Activated CD8-positive, alpha-beta T cell treated with anti-CD3 and anti-CD28 coated beads for 36 hours (primary cell): ENCODE measurements around the gene DNAH8. TPM values are rescaled to one million over a fixed set of nuclear protein-coding genes. Genes with fewer than 3 reads are reported as not detected.

Experiments used
- ATAC-seq: fragments of 200-7000 bp; cut with Tn5 transposase; one replicate; pipeline ENCODE4 v1.10.0; 2021; ENCODE audit warnings: mild to moderate bottlenecking, moderate library complexity
- CTCF ChIA-PET: fragments of 350-600 bp; sonication (Branson Sonifier 250); formaldehyde crosslinking; loops from one replicate; lab custom pipeline; 2021; ENCODE audit warnings: antibody characterized with exemption; lab: Charles Lee
- POLR2A ChIA-PET: fragments of 350-600 bp; sonication (Branson Sonifier 250); formaldehyde crosslinking; loops from one replicate; lab custom pipeline; 2021; ENCODE audit warnings: antibody characterized with exemption; lab: Charles Lee
- DNase-seq: peaks from one replicate; pipeline ENCODE4 v3.0.0-alpha.2; 2020
- H3K27ac Mint-ChIP-seq: one replicate; pipeline ENCODE4 v1.8.0; 2021; ENCODE audit warnings: mild to moderate bottlenecking, mixed read lengths
- H3K27me3 Mint-ChIP-seq: one replicate; pipeline ENCODE4 v1.8.0; 2021; ENCODE audit warnings: mixed read lengths
- H3K36me3 Mint-ChIP-seq: one replicate; pipeline ENCODE4 v1.8.0; 2021; ENCODE audit warnings: low read depth, mixed read lengths
- H3K4me1 Mint-ChIP-seq: one replicate; pipeline ENCODE4 v1.8.0; 2021; ENCODE audit warnings: low read depth, mixed read lengths
- H3K4me3 Mint-ChIP-seq: one replicate; pipeline ENCODE4 v1.8.0; 2021; ENCODE audit warnings: mild to moderate bottlenecking, moderate library complexity, mixed read lengths
- H3K9me3 Mint-ChIP-seq: one replicate; pipeline ENCODE4 v1.8.0; 2021; ENCODE audit warnings: mixed read lengths
- intact Hi-C: fragments of 100-400 bp; cut with micrococcal nuclease; formaldehyde crosslinking; loops from one replicate; pipeline ENCODE4 v1.10.0; 2022
- total RNA-seq, 2 experiments: library from RNA; stranded (reverse); gene quantifications; one replicate each; pipeline ENCODE4 v1.2.3, GENCODE V29; 2021
- TF ChIP-seq, protein P1 (sequence below): fragments of 200-600 bp; IDR thresholded peaks from one replicate; pipeline ENCODE4 v1.8.0; 2022; ENCODE audit warnings: antibody characterized with exemption, mild to moderate bottlenecking

DNAH8 gene
- total RNA-seq, 2 experiments from 2014 or later, result not detected

DNA sequence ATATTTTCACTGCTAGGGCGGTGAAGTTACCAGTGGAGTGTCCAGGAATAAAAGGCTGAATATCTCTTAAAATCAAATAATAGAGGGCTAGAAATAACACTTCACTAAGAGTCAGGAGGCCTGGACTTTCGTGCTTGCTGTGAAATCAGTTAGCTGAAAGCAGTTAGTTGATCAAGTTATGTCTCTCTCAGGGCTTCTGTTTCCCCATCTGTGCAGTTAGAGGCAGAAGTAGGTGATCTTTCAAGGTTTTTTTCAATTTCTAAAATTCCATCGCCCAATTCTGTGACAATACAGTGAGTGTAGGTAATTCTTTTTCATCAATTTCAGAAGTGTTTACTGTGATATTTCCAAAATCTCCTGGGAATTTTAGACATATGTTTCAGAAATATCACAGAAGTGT, 260.9 kb downstream of the DNAH8 start:
- Mint-ChIP-seq H3K27me3 (peaks cover 24% of the 10 kb centered on the region), H3K4me1 (peaks cover 2% of the 10 kb centered on the region), H3K36me3 (no peaks in the 10 kb centered on the region), H3K9me3 (no peaks in the 10 kb centered on the region), H3K4me3 (no peak overlapping the region), H3K27ac (no peak overlapping the region)
- intact Hi-C loops, result no loop called here
- ATAC-seq (no peak), DNase-seq (no peak)
- TF ChIP-seq, protein P1, sequence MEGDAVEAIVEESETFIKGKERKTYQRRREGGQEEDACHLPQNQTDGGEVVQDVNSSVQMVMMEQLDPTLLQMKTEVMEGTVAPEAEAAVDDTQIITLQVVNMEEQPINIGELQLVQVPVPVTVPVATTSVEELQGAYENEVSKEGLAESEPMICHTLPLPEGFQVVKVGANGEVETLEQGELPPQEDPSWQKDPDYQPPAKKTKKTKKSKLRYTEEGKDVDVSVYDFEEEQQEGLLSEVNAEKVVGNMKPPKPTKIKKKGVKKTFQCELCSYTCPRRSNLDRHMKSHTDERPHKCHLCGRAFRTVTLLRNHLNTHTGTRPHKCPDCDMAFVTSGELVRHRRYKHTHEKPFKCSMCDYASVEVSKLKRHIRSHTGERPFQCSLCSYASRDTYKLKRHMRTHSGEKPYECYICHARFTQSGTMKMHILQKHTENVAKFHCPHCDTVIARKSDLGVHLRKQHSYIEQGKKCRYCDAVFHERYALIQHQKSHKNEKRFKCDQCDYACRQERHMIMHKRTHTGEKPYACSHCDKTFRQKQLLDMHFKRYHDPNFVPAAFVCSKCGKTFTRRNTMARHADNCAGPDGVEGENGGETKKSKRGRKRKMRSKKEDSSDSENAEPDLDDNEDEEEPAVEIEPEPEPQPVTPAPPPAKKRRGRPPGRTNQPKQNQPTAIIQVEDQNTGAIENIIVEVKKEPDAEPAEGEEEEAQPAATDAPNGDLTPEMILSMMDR, result no peak
- ChIA-PET POLR2A (no interaction called here), CTCF (interaction anchor here (1.1 to 5.0 kb wide), 3 partner anchors 27 to 126 kb away, joined by 3 to 21 read pairs (median 16); no protein-coding TSS in a partner anchor)

DNA sequence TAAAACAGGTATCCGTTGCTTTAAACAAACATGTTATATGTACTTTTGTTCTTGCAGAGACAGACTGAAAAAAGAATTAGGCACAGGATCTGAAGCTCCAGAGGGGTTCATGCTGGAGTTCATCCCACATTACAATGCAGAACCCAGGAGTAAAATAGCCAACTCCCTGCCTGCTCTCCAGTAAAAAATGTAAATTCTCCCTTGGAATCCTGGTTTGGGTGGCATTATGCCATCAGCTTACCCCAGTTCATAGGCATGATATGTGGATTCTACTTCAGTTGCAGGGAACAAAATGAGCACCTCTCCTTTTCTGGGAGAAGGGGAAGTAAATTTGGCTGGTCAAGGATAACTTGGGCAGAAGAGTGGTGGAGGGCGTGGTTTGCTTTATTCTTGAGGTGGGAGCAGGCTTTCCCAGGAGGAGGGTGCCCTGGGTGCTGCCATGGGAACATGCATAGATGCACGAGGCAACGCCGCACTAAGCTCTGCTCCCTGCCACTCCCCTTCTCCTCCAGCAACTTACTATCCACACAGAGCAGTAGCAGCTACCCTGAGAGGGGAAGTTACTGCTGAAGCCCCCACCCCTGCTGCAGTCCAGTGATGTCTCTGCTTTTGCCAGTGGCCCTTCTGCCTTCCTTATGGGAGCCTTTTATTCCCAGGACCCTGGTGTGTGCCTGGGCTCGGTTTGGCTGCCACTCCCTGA, 261.8 kb downstream of the DNAH8 start:
- Mint-ChIP-seq H3K36me3 (no peaks in the 10 kb centered on the region), H3K9me3 (no peaks in the 10 kb centered on the region), H3K27ac (no peak overlapping the region), H3K4me3 (no peak overlapping the region), H3K4me1 (peaks cover 2% of the 10 kb centered on the region), H3K27me3 (peaks cover 28% of the 10 kb centered on the region)
- ATAC-seq (no peak), DNase-seq (no peak)
- intact Hi-C loops, result no loop called here
- ChIA-PET POLR2A (no interaction called here), CTCF (interaction anchor here (0.8 to 1.1 kb wide), 2 partner anchors 125 to 364 kb away, joined by 3 read pairs; no protein-coding TSS in a partner anchor)
- TF ChIP-seq, protein P1, result no peak

DNA sequence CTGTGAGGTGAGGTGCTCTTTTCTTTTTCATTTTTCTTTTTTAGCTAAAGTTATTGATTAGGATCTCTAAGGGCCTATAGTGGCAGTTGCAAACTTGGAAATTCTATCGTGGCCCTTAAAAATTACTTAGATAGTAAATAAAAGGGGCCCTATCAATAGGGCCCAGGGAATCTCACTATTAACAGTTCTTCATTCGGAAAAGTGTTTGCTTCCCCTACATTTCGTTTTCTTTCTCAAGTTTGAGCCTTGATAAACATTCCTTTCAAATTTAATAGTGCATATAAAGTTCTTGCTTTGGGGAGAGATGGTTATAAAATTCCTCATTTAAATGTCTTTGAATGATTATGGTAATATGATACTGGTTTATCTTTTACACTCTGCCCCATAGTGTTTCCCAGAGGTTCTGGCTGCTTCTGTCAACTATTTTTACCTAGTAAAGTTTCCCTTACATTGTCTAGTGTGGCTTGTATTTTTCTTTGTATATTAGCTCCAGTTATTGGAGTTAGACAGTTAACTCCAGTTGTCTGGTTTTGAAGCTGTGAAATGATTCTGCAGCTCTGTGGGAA, 263.1 kb downstream of the DNAH8 start:
- intact Hi-C loops, result no loop called here
- no peaks in the 10 kb centered on the region for H3K9me3 Mint-ChIP-seq
- peaks cover 35% of the 10 kb centered on the region for H3K27me3 Mint-ChIP-seq
- TF ChIP-seq, protein P1, result no peak
- DNase-seq, result no peak
- no peaks in the 10 kb centered on the region for H3K36me3 Mint-ChIP-seq
- no peak for ATAC-seq
- ChIA-PET CTCF (interaction anchor here (0.9 to 1.5 kb wide), 2 partner anchors 106 to 325 kb away, joined by 3 to 5 read pairs; no protein-coding TSS in a partner anchor), POLR2A (no interaction called here)
- H3K4me3 Mint-ChIP-seq, result no peak overlapping the region
- no peak overlapping the region for H3K27ac Mint-ChIP-seq
- H3K4me1 Mint-ChIP-seq, result no peaks in the 10 kb centered on the region

DNA sequence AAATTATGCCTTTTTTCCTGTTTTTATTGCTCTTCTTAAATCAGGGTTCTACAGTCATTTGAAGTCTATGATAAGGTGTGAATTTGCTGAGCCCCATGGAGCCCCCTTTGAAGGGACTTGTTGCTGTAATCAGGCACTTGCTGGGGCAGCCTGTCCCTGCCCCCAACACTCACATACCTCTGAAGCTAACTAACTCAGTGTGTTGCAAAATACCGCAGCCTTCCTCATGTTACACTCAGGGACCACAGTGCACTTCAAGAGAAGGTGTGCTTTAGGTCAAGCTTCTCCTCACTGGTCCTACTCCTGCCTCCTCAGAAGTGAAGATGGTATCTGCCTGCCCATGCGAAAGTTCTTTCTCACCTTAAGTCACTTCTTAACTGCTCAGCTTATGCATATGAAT, 267.4 kb downstream of the DNAH8 start:
- Mint-ChIP-seq H3K4me3 (no peak overlapping the region), H3K27ac (no peak overlapping the region), H3K36me3 (no peaks in the 10 kb centered on the region), H3K4me1 (no peaks in the 10 kb centered on the region), H3K27me3 (peaks cover 29% of the 10 kb centered on the region), H3K9me3 (no peaks in the 10 kb centered on the region)
- DNase-seq, result no peak
- ATAC-seq, result no peak
- intact Hi-C loops, result no loop called here
- CTCF ChIA-PET, result interaction anchor here (0.9 to 1.0 kb wide), 2 partner anchors 110 to 328 kb away, joined by 3 to 4 read pairs; no protein-coding TSS in a partner anchor
- TF ChIP-seq, protein P1, result no peak
- POLR2A ChIA-PET, result no interaction called here

DNA sequence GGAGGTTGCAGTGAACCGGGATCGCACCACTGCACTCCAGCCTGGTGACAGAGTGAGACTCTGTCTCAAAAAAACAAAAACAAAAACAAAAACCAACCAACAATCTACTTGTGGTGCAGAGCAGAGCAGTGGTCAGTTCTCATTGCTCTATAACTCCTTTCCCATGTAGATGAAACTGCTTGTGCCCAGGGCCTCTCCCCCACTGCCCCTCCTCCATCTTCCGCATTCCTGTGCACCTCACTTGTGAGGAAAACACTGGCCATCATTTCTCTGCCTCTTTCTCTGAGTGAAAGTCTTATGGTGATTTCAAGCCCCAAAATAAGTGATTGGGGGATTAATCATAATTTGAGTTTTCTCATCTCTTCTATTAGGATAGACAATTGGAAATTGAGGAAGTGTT, 269.6 kb downstream of the DNAH8 start:
- no peak for DNase-seq
- Mint-ChIP-seq H3K4me3 (no peak overlapping the region), H3K27ac (no peak overlapping the region), H3K9me3 (no peaks in the 10 kb centered on the region), H3K36me3 (no peaks in the 10 kb centered on the region), H3K4me1 (no peaks in the 10 kb centered on the region), H3K27me3 (peaks cover 18% of the 10 kb centered on the region)
- ChIA-PET POLR2A (no interaction called here), CTCF (no interaction called here)
- ATAC-seq, result no peak
- intact Hi-C loops, result no loop called here
- TF ChIP-seq, protein P1, result no peak
